GM12891 (cell line): ENCODE results near the gene LAMP5.

ENCODE experiments used
- DNase-seq: peaks from one replicate; pipeline ENCODE4 v3.0.0; 2011; ENCODE audit warnings: low spot score; ENCODE audit not compliant: insufficient read length
- FAIRE-seq: peaks from 2 replicates; lab custom pipeline; 2011; peaks lifted over from hg19 to GRCh38; lab: Jason Lieb, UNC
- PAX5 ChIP-seq: IDR thresholded peaks from 2 replicates; pipeline ENCODE4 v1.6.1; 2011; ENCODE audit warnings: low read length, moderate library complexity, mild to moderate bottlenecking; ENCODE audit not compliant: insufficient read depth, severe bottlenecking
- POLR2A ChIP-seq: IDR thresholded peaks from 2 replicates; pipeline ENCODE4 v1.6.1; 2011; ENCODE audit warnings: low read depth, low read length, control low read depth
- POLR2AphosphoS5 ChIP-seq: IDR thresholded peaks from 2 replicates; pipeline ENCODE4 v1.6.1; 2011; ENCODE audit warnings: low read depth, low read length, control low read depth
- POU2F2 ChIP-seq: IDR thresholded peaks from 2 replicates; pipeline ENCODE4 v1.6.1; 2011; ENCODE audit warnings: low read depth, mild to moderate bottlenecking, control low read depth, low read length, moderate library complexity
- SPI1 ChIP-seq: IDR thresholded peaks from 2 replicates; pipeline ENCODE4 v1.6.1; 2011; ENCODE audit warnings: low read depth, low read length, control low read depth
- TAF1 ChIP-seq: IDR thresholded peaks from 2 replicates; pipeline ENCODE4 v1.6.1; 2011; ENCODE audit warnings: low read depth, low read length, control low read depth

LAMP5 gene

GRCh38 chr20:9557411-9557810, 43.0 kb downstream of the LAMP5 start:
- TF ChIP-seq SPI1 (no peak), TAF1 (no peak), POU2F2 (no peak), PAX5 (no peak)
- DNase-seq (no peak), FAIRE-seq (no peak)

- no peak for FAIRE-seq
- DNase-seq: no peak
- no peak for TF ChIP-seq TAF1
- no peak for TF ChIP-seq POU2F2
These were observed 51.6 kb downstream of the LAMP5 start for GRCh38 chr20:9565910-9566550.

- TF ChIP-seq POLR2A: no peak
- TF ChIP-seq SPI1: no peak
- no peak for TF ChIP-seq TAF1
- TF ChIP-seq POU2F2: no peak
- no peak for TF ChIP-seq POLR2AphosphoS5
- TF ChIP-seq PAX5: no peak
- FAIRE-seq (no peak), DNase-seq (no peak)
These were observed 52.6 kb downstream of the LAMP5 start for GRCh38 chr20:9566977-9567376.

GRCh38 chr20:9570612-9571011, 56.2 kb downstream of the LAMP5 start:
- FAIRE-seq (no peak), DNase-seq (no peak)
- no peak for TF ChIP-seq TAF1
- TF ChIP-seq POLR2A: no peak
- TF ChIP-seq POU2F2: no peak
- TF ChIP-seq POLR2AphosphoS5: no peak
- no peak for TF ChIP-seq SPI1

- no peak for TF ChIP-seq TAF1
- no peak for TF ChIP-seq PAX5
- TF ChIP-seq POLR2A: no peak
- no peak for TF ChIP-seq POLR2AphosphoS5
- no peak for TF ChIP-seq POU2F2
- TF ChIP-seq SPI1: no peak
- no peak for DNase-seq
- no peak for FAIRE-seq
These were observed 57.4 kb downstream of the LAMP5 start for GRCh38 chr20:9571783-9572182.

- FAIRE-seq (no peak), DNase-seq (no peak)
- TF ChIP-seq POLR2AphosphoS5: no peak
- TF ChIP-seq PAX5: no peak
- no peak for TF ChIP-seq POLR2A
- TF ChIP-seq TAF1: no peak
- no peak for TF ChIP-seq SPI1
- TF ChIP-seq POU2F2: no peak
These were observed 58.3 kb downstream of the LAMP5 start for GRCh38 chr20:9572670-9573069.

- TF ChIP-seq POU2F2 (no peak), POLR2AphosphoS5 (no peak), POLR2A (no peak), TAF1 (no peak), SPI1 (no peak), PAX5 (no peak)
- no peak for DNase-seq
- no peak for FAIRE-seq
These were observed 59.2 kb downstream of the LAMP5 start for GRCh38 chr20:9573335-9574151.

- DNase-seq (no peak), FAIRE-seq (no peak)
- TF ChIP-seq SPI1 (no peak), POU2F2 (no peak), POLR2AphosphoS5 (no peak), POLR2A (no peak), TAF1 (no peak), PAX5 (no peak)
These were observed 59.8 kb downstream of the LAMP5 start for GRCh38 chr20:9574181-9574580.

- FAIRE-seq (no peak), DNase-seq (no peak)
- TF ChIP-seq POLR2A: no peak
- no peak for TF ChIP-seq POU2F2
- no peak for TF ChIP-seq TAF1
- no peak for TF ChIP-seq PAX5
- TF ChIP-seq POLR2AphosphoS5: no peak
- no peak for TF ChIP-seq SPI1
These were observed 60.4 kb downstream of the LAMP5 start for GRCh38 chr20:9574776-9575175.

- FAIRE-seq (no peak), DNase-seq (no peak)
- TF ChIP-seq POLR2AphosphoS5 (no peak), POLR2A (no peak), TAF1 (no peak), POU2F2 (no peak), SPI1 (no peak), PAX5 (no peak)
These were observed 61.4 kb downstream of the LAMP5 start for GRCh38 chr20:9575836-9576235.
